ENCODE measurements around the gene GSC2.

Gene GSC2

GRCh38 chr22:19175602-19176174 lies 25.6 kb upstream of the GSC2 start:
- TF ChIP-seq CTCF (IDR thresholded peaks at IDR 0.05; ENCODE audit: control extremely low read depth, extremely low read depth, low read depth, missing control alignments), result no peak
- CTCF ChIA-PET, result no interaction called here
- no peak for DNase-seq (ENCODE audit: extremely low spot score)
- POLR2A ChIA-PET, result interaction anchor here (0.6 kb wide), 1 partner anchor 303 kb away, joined by 6 read pairs; the partner anchor contains the start of gene UFD1

GRCh38 chr22:19175026-19175601 lies 25.0 kb upstream of the GSC2 start:
- POLR2A ChIA-PET, result interaction anchor here (0.6 kb wide), 1 partner anchor 304 kb away, joined by 6 read pairs; the partner anchor contains the start of gene UFD1
- TF ChIP-seq CTCF (IDR thresholded peaks at IDR 0.05; ENCODE audit: control extremely low read depth, extremely low read depth, low read depth, missing control alignments), result no peak
- DNase-seq (ENCODE audit: extremely low spot score), result no peak
- CTCF ChIA-PET, result interaction anchor here (1.3 kb wide), 1 partner anchor 31 kb away, joined by 6 read pairs; the partner anchor contains the start of gene ESS2

- CTCF ChIA-PET, result interaction anchor here (1.0 to 1.8 kb wide), 4 partner anchors 10 to 59 kb away, joined by 3 to 6 read pairs (median 4); partner anchors contain the start of gene ESS2
- POLR2A ChIA-PET, result interaction anchor here (0.6 kb wide), 1 partner anchor 30 kb away, joined by 3 read pairs; no protein-coding TSS in a partner anchor
- no peak for DNase-seq (ENCODE audit: extremely low spot score)
These were observed 24.3 kb upstream of the GSC2 start for GRCh38 chr22:19174106-19175025.

GRCh38 chr22:19173047-19174035 lies 23.2 kb upstream of the GSC2 start:
- no peak for DNase-seq (ENCODE audit: extremely low spot score)
- no peak for TF ChIP-seq CTCF (IDR thresholded peaks at IDR 0.05; ENCODE audit: control extremely low read depth, extremely low read depth, low read depth, missing control alignments)
- ChIA-PET POLR2A (interaction anchor here (0.6 kb wide), 1 partner anchor 152 kb away, joined by 5 read pairs; no protein-coding TSS in a partner anchor), CTCF (interaction anchor here (1.0 to 1.8 kb wide), 4 partner anchors 11 to 58 kb away, joined by 3 to 4 read pairs (median 4); no protein-coding TSS in a partner anchor)

More at GRCh38 chr22:19174106-19175025, 24.3 kb upstream of the GSC2 start:
- no peak for TF ChIP-seq CTCF (IDR thresholded peaks at IDR 0.05; ENCODE audit: control extremely low read depth, extremely low read depth, low read depth, missing control alignments)

GRCh38 chr22:19172213-19173046 lies 22.3 kb upstream of the GSC2 start:
- no peak for TF ChIP-seq CTCF (IDR thresholded peaks at IDR 0.05; ENCODE audit: control extremely low read depth, extremely low read depth, low read depth, missing control alignments)
- ChIA-PET POLR2A (interaction anchor here (0.6 kb wide), 1 partner anchor 152 kb away, joined by 5 read pairs; no protein-coding TSS in a partner anchor), CTCF (interaction anchor here (1.1 to 1.8 kb wide), 2 partner anchors 12 to 51 kb away, joined by 3 to 4 read pairs; no protein-coding TSS in a partner anchor)
- no peak for DNase-seq (ENCODE audit: extremely low spot score)

All from GM10248 (cell line).